Measurements from ENCODE around the gene STK10. TPM values are rescaled to one million over a fixed set of nuclear protein-coding genes. Genes with fewer than 3 reads are reported as not detected.

STK10 gene
- total and polyA plus RNA-seq, 2 of the 8 experiments (the other 6 are each of a cell fraction or from before 2014, with no cell fraction given) = 10.5 to 21.4 TPM

- Histone ChIP-seq H4K5ac (ENCODE audit: insufficient read length, low read depth, low read length) (peak overlapping the region; percentile 88), H3K4me1 (replicated peaks in 1 of 4; ENCODE audit: control insufficient read depth in 3 of 4, insufficient read depth in 4 of 4, low read length in 3 of 4) (peaks cover 10 to 23% (median 15%) of the 10 kb centered on the region in 4 experiments), H3K56ac (replicated peaks; ENCODE audit: insufficient read length, low read depth, low read length) (no peak overlapping the region), H2BK12ac (ENCODE audit: low read depth, low read length) (no peak overlapping the region), H2AK5ac (ENCODE audit: low read depth, low read length) (no peak overlapping the region), H3K9ac (replicated peaks in 1 of 4; ENCODE audit: extremely low read depth in 1 of 4, low read depth in 3 of 4, low read length in 3 of 4) (no peak overlapping the region; a peak in 1 of 7 replicates), H3K4me2 (ENCODE audit: insufficient read depth in 1 of 2, low read depth in 2 of 2, low read length in 2 of 2) (peak overlapping the region; percentile 75 to 97), H4K91ac (replicated peaks; ENCODE audit: insufficient read length, low read length) (no peak overlapping the region), H3K27ac (ENCODE audit: low read depth, low read length) (peak overlapping the region; percentile 47; the same call in 1 of the 2 replicates), H3K36me3 (ENCODE audit: control insufficient read depth in 2 of 4, insufficient read depth in 4 of 4, low read length in 3 of 4) (no peaks in the 10 kb centered on the region), H3K79me1 (ENCODE audit: low read depth, low read length) (peaks cover 5% of the 10 kb centered on the region; the same call in 1 of the 2 replicates), H4K20me1 (replicated peaks in 1 of 2; ENCODE audit: control insufficient read depth in 1 of 2, insufficient read depth in 2 of 2, low read length in 2 of 2) (peaks cover 2 to 5% of the 10 kb centered on the region in 2 experiments), H3K4me3 (ENCODE audit: extremely low read depth in 1 of 4, insufficient read depth in 2 of 4, low read depth in 3 of 4, low read length in 4 of 4) (peak overlapping the region in 3 of 4 experiments; percentile 95 to 99 (median 97); a peak in 5 of 8 replicates), H3K23ac (ENCODE audit: insufficient read length) (no peak overlapping the region), H4K8ac (ENCODE audit: extremely low read depth, insufficient read depth, low read length) (no peak overlapping the region), H2BK15ac (ENCODE audit: low read length) (no peak overlapping the region), H3K18ac (ENCODE audit: extremely low read depth, low read length) (no peak overlapping the region), H3K9me3 (ENCODE audit: insufficient read depth in 2 of 2, low read depth in 1 of 2, low read length in 1 of 2) (no peaks in the 10 kb centered on the region), H3K27me3 (replicated peaks in 1 of 4; ENCODE audit: control insufficient read depth in 3 of 4, extremely low read depth in 1 of 4, insufficient read depth in 3 of 4, low read length in 3 of 4) (no peaks in the 10 kb centered on the region), H2BK5ac (ENCODE audit: low read depth, low read length) (peak overlapping the region; percentile 100; the same call in 1 of the 2 replicates), H3K4ac (replicated peaks; ENCODE audit: insufficient read length, low read depth, low read length) (no peak overlapping the region), H3K23me2 (ENCODE audit: low read depth, low read length) (peaks cover 11% of the 10 kb centered on the region), H3K79me2 (ENCODE audit: control insufficient read depth in 1 of 2, insufficient read depth in 2 of 2, low read length in 2 of 2) (peaks cover 23 to 39% of the 10 kb centered on the region in 2 experiments), H2AFZ (ENCODE audit: low read length) (no peak overlapping the region), H2BK120ac (replicated peaks; ENCODE audit: low read depth, low read length) (no peak overlapping the region), H3K14ac (ENCODE audit: insufficient read length) (no peak overlapping the region), H2BK20ac (ENCODE audit: low read length) (no peak overlapping the region)
- peak; percentile 36 for FAIRE-seq
- ChIA-PET POLR2A (ENCODE audit: partially characterized antibody) (interaction anchor here (0.7 to 6.6 kb wide), 13 partner anchors 9 to 103 kb away, joined by 3 to 66 read pairs (median 4); no protein-coding TSS in a partner anchor), CTCF (ENCODE audit: partially characterized antibody) (interaction anchor here (0.7 to 6.0 kb wide), 16 partner anchors 12 to 442 kb away, joined by 3 to 40 read pairs (median 4); no protein-coding TSS in a partner anchor)
- peak; percentile 56 to 70 for DNase-seq (ENCODE audit: low read depth in 1 of 2, low spot score in 2 of 2)
- whole genome bisulfite sequencing, 2 experiments (ENCODE audit: extremely low coverage in 1 of 2, insufficient coverage in 1 of 2, insufficient read length in 1 of 2, insufficient replicate concordance in 2 of 2, low coverage in 1 of 2, low lambda C conversion rate in 2 of 2, missing lambda C conversion rate in 1 of 2) = 2% methylated on average over 6 of the region's 6 CpGs; no CpG with 5 or more reads in 1 of the 2 experiments
- TF ChIP-seq POU5F1 (IDR thresholded peaks at IDR 0.05; ENCODE audit: low read depth, low read length) = peak; percentile 55; the same call in 1 of the 2 replicates
- peak; percentile 81 for TF ChIP-seq ATF2 (IDR thresholded peaks at IDR 0.05; ENCODE audit: low read length)
- TF ChIP-seq CREB1 (IDR thresholded peaks at IDR 0.05) = no peak; the same call in 1 of the 2 replicates
- TF ChIP-seq USF2 (IDR thresholded peaks at IDR 0.05; ENCODE audit: low read length) = no peak
- peak in 1 of 2 experiments; percentile 31; a peak in 1 of 3 replicates for TF ChIP-seq POLR2A (IDR thresholded peaks at IDR 0.05; ENCODE audit: control extremely low read depth in 1 of 2, low read depth in 2 of 2, low read length in 2 of 2)
- TF ChIP-seq SIN3A (conservative IDR thresholded peaks at IDR 0.05 in 1 of 2, IDR thresholded peaks at IDR 0.05 in 1 of 2; ENCODE audit: low read depth in 1 of 2, low read length in 2 of 2) = peak; percentile 50 to 90; a peak in 2 of 4 replicates
- TF ChIP-seq CEBPB (IDR thresholded peaks at IDR 0.05; ENCODE audit: low read depth, low read length) = peak; percentile 97
- TF ChIP-seq EP300 (IDR thresholded peaks at IDR 0.05; ENCODE audit: borderline replicate concordance in 1 of 2, low read depth in 2 of 2, low read length in 2 of 2) = peak in 1 of 2 experiments; percentile 25; a peak in 1 of 3 replicates
- TF ChIP-seq HDAC2 (IDR thresholded peaks at IDR 0.05; ENCODE audit: borderline replicate concordance in 1 of 2, low read depth in 2 of 2, low read length in 2 of 2) = peak; percentile 67 to 93; a peak in 2 of 4 replicates
Measured at GRCh38 chr5:172008689-172009141, 179.3 kb downstream of the STK10 start.

Measured in H1 (cell line).